Spleen (tissue), 11 donors: ENCODE results near the gene SYDE1. TPM values are rescaled to one million over a fixed set of nuclear protein-coding genes. Genes with fewer than 3 reads are reported as not detected.

ENCODE experiments used
- DNase-seq: peaks from one replicate; pipeline ENCODE4 v3.0.0-alpha.2; 2020
- H3K27ac ChIP-seq, 8 donors: fragments of 200-600 bp; sonication (generic) in 7 of 8; 1 replicate in 4 of 8; 2 replicates in 4 of 8; pipeline versions ENCODE4 v1.5.0 to v1.8.0; 2016 to 2021; ENCODE audit warnings: inconsistent platforms in 4 of 8, mild to moderate bottlenecking in 4 of 8, moderate library complexity in 1 of 8
- H3K27me3 ChIP-seq, 7 donors: fragments of 200-600 bp; sonication (generic) in 6 of 7; replicated peaks in 1 of 7; 1 replicate in 4 of 7; 2 replicates in 3 of 7; pipeline versions ENCODE4 v1.5.0 to v1.8.0; 2016 to 2021; ENCODE audit warnings: inconsistent platforms in 3 of 7, mild to moderate bottlenecking in 1 of 7
- H3K36me3 ChIP-seq, 6 donors: fragments of 200-600 bp; sonication (generic) in 5 of 6; 1 replicate in 4 of 6; 2 replicates in 2 of 6; pipeline versions ENCODE4 v1.5.0 to v1.8.0; 2016 to 2021; ENCODE audit warnings: inconsistent platforms in 2 of 6
- H3K4me1 ChIP-seq, 6 donors: fragments of 200-600 bp; sonication (generic) in 5 of 6; 1 replicate in 3 of 6; 2 replicates in 3 of 6; pipeline versions ENCODE4 v1.5.0 to v1.8.0; 2016 to 2021; ENCODE audit warnings: inconsistent platforms in 3 of 6
- H3K4me3 ChIP-seq, 8 donors: fragments of 200-600 bp; sonication (generic) in 7 of 8; 1 replicate in 4 of 8; 2 replicates in 4 of 8; pipeline versions ENCODE4 v1.5.0 to v1.8.0; 2016 to 2021; ENCODE audit warnings: inconsistent platforms in 4 of 8, mild to moderate bottlenecking in 4 of 8, moderate library complexity in 2 of 8
- H3K9me3 ChIP-seq, 8 donors: fragments of 200-600 bp; sonication (generic) in 7 of 8; 1 replicate in 4 of 8; 2 replicates in 4 of 8; pipeline versions ENCODE4 v1.5.0 to v1.8.0; 2016 to 2021; ENCODE audit warnings: inconsistent platforms in 4 of 8
- CTCF ChIP-seq, 11 experiments: fragments of 200-600 bp in 7 of 11; fragments of 450-650 bp in 4 of 11; sonication (generic) in 4 of 11; IDR thresholded peaks in 8 of 11; conservative IDR thresholded peaks in 3 of 11; 1 replicate in 7 of 11; 2 replicates in 4 of 11; pipeline versions ENCODE4 v1.4.0 to v1.8.0; 2016 to 2021; ENCODE audit warnings: antibody characterized with exemption in 11 of 11, inconsistent platforms in 4 of 11, mild to moderate bottlenecking in 1 of 11
- POLR2A ChIP-seq, 3 donors: fragments of 450-650 bp; IDR thresholded peaks; one replicate each; pipeline ENCODE4 v1.5.1; 2017; ENCODE audit warnings: antibody characterized with exemption in 3 of 3, mild to moderate bottlenecking in 1 of 3
- POLR2AphosphoS5 ChIP-seq, 3 donors: sonication (generic); formaldehyde crosslinking; IDR thresholded peaks; one replicate each; pipeline ENCODE4 v1.5.1; 2017; ENCODE audit warnings: antibody characterized with exemption in 3 of 3
- WGBS, 5 donors: extraction: QIAGEN DNeasy Blood & Tissue Kit in 3 of 5; methylation state at CpG; one replicate each; pipeline versions ENCODE4 v1.1.5 to v1.1.7; 2013 to 2018; 5-methylcytosine and 5-hydroxymethylcytosine counted together
- intact Hi-C: fragments of 100-400 bp; cut with DNase I; formaldehyde crosslinking; loops from one replicate; pipeline ENCODE4 v1.15.0; 2023; ENCODE audit warnings: low total_unique reads
- polyA plus RNA-seq, 3 donors: library from polyadenylated mRNA; stranded (reverse); fragments of 200-250 nt; gene quantifications; one replicate each; pipeline ENCODE4 v1.2.1, GENCODE V29; 2013
- total RNA-seq, 7 donors: library from RNA; depleted of rRNA in 3 of 7; stranded (reverse); fragments of >200 nt in 3 of 7; fragmentation: NEBNext Ultra II Directional in 4 of 7; extraction: Animal tissue kit (Norgen Biotek cat#: 25700) in 4 of 7; gene quantifications; one replicate each; pipeline versions ENCODE4 v1.1.0 to v1.2.1, GENCODE V29; 2016 to 2021
- donor health status: healthy with polysubstance abuse.
- donor health status: DM: no; HTN: no; CAD: no; lungs with moderate emphysema.
- donor health status: DM: no; HTN: no; CAD: no.
- donor health status: Bipolar disorder and iron deficiency.
- donor health status: healthy.
- donor health status: DM: no; HTN: no; CAD: no.
- donor health status: DM: yes; HTN: yes; CAD: no.

Gene SYDE1
- total and polyA plus RNA-seq, 10 donors: 2.0 to 27.6 (median 14.7) TPM

- Histone ChIP-seq H3K27ac (no peak overlapping the region), H3K27me3 (peaks cover 0 to 18% (median 7%) of the 10 kb centered on the region in 7 donors), H3K36me3 (peaks cover 3 to 97% (median 50%) of the 10 kb centered on the region in 6 donors), H3K4me1 (peaks cover 0 to 9% (median 3%) of the 10 kb centered on the region in 6 donors), H3K9me3 (no peaks in the 10 kb centered on the region), H3K4me3 (no peak overlapping the region)
- no peak for DNase-seq
- TF ChIP-seq POLR2A (IDR thresholded peaks at IDR 0.05): no peak
- TF ChIP-seq POLR2AphosphoS5 (IDR thresholded peaks at IDR 0.05): peak in 1 of 3 donors; percentile 50
- TF ChIP-seq CTCF (IDR thresholded peaks at IDR 0.05 in 8 of 11, conservative IDR thresholded peaks at IDR 0.05 in 3 of 11): no peak
- WGBS, 5 donors: 91 to 95% (median 92%) methylated on average over 56 to 58 of the region's 58 CpGs
- intact Hi-C loops: no loop called here
Measured at GRCh38 chr19:15113245-15114152, 6.3 kb downstream of the SYDE1 start.

DNA sequence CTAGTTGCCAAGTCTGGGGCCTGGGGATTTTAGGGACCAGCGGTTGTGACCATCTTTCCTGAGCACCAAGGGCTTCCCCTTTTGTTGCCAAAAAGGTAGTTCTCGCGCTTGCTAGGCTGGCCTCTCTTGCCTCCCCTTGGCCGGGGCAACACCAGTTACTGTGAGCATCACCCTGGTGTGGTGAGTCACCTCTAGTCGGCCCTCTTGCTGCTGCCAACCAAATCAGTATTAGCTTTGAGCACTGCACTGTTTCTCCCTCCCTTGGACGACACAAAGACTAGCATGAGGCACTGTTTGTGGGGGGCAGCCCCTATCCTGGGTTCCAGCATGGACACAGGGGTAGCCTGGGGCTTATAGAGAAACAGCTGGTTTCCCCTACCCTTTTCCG, 6.9 kb downstream of the SYDE1 start:
- Histone ChIP-seq H3K36me3 (peaks cover 7 to 100% (median 57%) of the 10 kb centered on the region in 6 donors), H3K27me3 (peaks cover 0 to 12% (median under 1%) of the 10 kb centered on the region in 7 donors), H3K27ac (peak overlapping the region in 1 of 8 donors; percentile 45), H3K4me3 (no peak overlapping the region), H3K4me1 (peaks cover 0 to 4% (median 0%) of the 10 kb centered on the region in 6 donors), H3K9me3 (peaks cover 0 to 3% (median 0%) of the 10 kb centered on the region in 8 donors)
- intact Hi-C loops: no loop called here
- no peak for TF ChIP-seq POLR2A (IDR thresholded peaks at IDR 0.05)
- TF ChIP-seq CTCF (IDR thresholded peaks at IDR 0.05 in 8 of 11, conservative IDR thresholded peaks at IDR 0.05 in 3 of 11): no peak
- no peak for TF ChIP-seq POLR2AphosphoS5 (IDR thresholded peaks at IDR 0.05)
- 85 to 95% (median 90%) methylated on average over 7 of the region's 7 CpGs for WGBS, 5 donors
- DNase-seq: no peak

DNA sequence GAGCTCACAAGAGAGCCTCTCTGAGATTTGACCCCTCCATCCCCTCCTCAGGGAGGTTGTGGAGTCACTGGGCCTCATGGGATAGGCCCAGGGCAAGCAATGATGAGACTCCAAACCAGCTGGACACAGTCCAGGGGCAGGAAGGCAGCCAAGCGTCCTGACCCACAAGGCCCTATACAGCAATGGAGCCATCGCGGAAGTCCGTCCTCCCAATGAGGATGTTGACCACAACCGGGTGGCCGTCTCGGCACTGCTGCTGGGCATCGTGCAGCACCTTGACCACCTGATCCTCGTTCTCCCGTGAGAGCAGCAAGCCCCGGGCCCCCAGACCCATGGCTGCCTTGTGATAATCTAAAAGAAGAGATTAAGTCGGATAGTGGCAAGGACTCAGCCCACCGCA, 7.9 kb downstream of the SYDE1 start:
- WGBS, 5 donors: 68 to 89% (median 80%) methylated on average over 7 to 13 of the region's 13 CpGs
- Histone ChIP-seq H3K9me3 (peaks cover 0 to 3% (median 0%) of the 10 kb centered on the region in 8 donors), H3K4me3 (no peak overlapping the region), H3K27me3 (peaks cover 0 to 3% (median 0%) of the 10 kb centered on the region in 7 donors), H3K36me3 (peaks cover 8 to 100% (median 66%) of the 10 kb centered on the region in 6 donors), H3K4me1 (peaks cover 0 to 4% (median 0%) of the 10 kb centered on the region in 6 donors), H3K27ac (peak overlapping the region in 4 of 8 donors; percentile 44 to 54 (median 46))
- intact Hi-C loops: no loop called here
- TF ChIP-seq POLR2A (IDR thresholded peaks at IDR 0.05) (no peak), POLR2AphosphoS5 (IDR thresholded peaks at IDR 0.05) (peak; percentile 34 to 69 (median 47))
- no peak for DNase-seq

DNA sequence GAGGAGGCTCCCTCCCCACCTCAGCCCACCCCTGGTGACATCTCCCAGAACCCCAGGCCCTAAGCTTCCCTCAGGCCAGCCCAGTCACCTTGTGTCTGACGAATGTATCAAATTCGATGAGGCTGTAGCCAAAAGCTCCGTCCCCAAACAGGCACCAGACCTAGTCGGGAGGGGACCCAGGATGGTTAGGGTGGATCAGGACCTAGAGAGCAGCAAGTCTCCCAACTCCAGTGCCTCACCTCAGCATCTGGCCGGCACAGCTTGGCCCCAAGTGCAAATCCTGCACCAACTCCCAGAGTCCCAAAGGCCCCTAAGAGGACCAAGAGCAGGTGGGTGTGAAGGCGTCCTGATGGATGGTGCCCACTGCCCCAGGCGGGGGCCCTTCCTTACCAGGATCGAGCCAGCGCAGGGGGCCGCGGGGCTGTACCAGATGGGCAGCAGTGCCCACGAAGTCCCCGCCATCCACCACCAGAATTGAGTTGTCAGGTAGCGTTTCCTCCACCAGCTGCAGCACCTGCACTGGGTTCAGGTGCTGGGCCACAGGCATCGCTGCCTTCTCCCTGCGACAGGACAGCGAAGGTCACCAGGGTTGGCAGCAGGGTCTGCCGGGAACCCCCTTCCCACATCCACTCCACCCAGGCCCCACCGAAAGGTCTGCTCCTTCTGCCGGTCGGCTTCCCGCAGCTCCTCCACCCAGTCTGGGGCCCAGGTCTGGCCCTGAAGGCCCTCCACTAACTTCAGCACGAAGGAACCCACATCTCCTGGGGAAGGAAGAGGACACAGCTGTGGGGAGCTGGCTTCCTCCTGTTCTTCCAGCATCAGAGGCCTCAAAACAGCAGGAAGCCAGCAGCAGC, 8.8 kb downstream of the SYDE1 start:
- TF ChIP-seq CTCF (IDR thresholded peaks at IDR 0.05 in 8 of 11, conservative IDR thresholded peaks at IDR 0.05 in 3 of 11) (no peak), POLR2AphosphoS5 (IDR thresholded peaks at IDR 0.05) (peak in 2 of 3 donors; percentile 16 to 39), POLR2A (IDR thresholded peaks at IDR 0.05) (no peak)
- no peak for DNase-seq
- 67 to 86% (median 70%) methylated on average over 19 to 23 of the region's 23 CpGs for WGBS, 5 donors
- peak overlapping the region in 2 of 8 donors; percentile 45 to 54 for H3K27ac ChIP-seq
- intact Hi-C loops: no loop called here
- H3K36me3 ChIP-seq: peaks cover 8 to 100% (median 75%) of the 10 kb centered on the region in 6 donors
- no peaks in the 10 kb centered on the region for H3K27me3 ChIP-seq
- no peak overlapping the region for H3K4me3 ChIP-seq
- H3K4me1 ChIP-seq: peaks cover 0 to 4% (median 0%) of the 10 kb centered on the region in 6 donors
- H3K9me3 ChIP-seq: peaks cover 0 to 3% (median 0%) of the 10 kb centered on the region in 8 donors
